ENCODE data around the gene MBD5. TPM values are rescaled to one million over a fixed set of nuclear protein-coding genes. Genes with fewer than 3 reads are reported as not detected.

The MBD5 gene
- total RNA-seq, 2 experiments from 2014 or later = 13.8 to 46.3 TPM

GRCh38 chr2:148173168-148173567 is 152.3 kb downstream of the MBD5 start:
- H3K4me2 ChIP-seq (ENCODE audit: low read length) = no peak overlapping the region
- H3K27ac ChIP-seq (ENCODE audit: low read depth, low read length, poor library complexity, severe bottlenecking) = no peak overlapping the region
- intact Hi-C loops (cut with micrococcal nuclease; ENCODE audit: unreplicated experiment) = no loop called here
- CTCF ChIA-PET (ENCODE audit: unreplicated experiment) = no interaction called here
- TF ChIP-seq EZH2phosphoT487 (IDR thresholded peaks at IDR 0.05; ENCODE audit: borderline replicate concordance, low read depth, low read length) = no peak
- no peak for TF ChIP-seq CTCF (conservative IDR thresholded peaks at IDR 0.05; ENCODE audit: low read length)
- POLR2A ChIA-PET = interaction anchor here (1.1 kb wide), 1 partner anchor 12 kb away, joined by 3 read pairs; no protein-coding TSS in a partner anchor
- no peak for DNase-seq (ENCODE audit: low spot score)
- no peaks in the 10 kb centered on the region for H4K20me1 ChIP-seq (ENCODE audit: insufficient read depth, low read length)
- no peaks in the 10 kb centered on the region for H3K36me3 ChIP-seq (ENCODE audit: insufficient read depth, low read length)
- no peak overlapping the region for H3K4me3 ChIP-seq (ENCODE audit: low read depth, low read length, poor library complexity, severe bottlenecking)
- no peaks in the 10 kb centered on the region; the same call in 1 of the 2 replicates for H3K9me2 ChIP-seq (ENCODE audit: insufficient read depth, low read length)
- H3K9me3 ChIP-seq (ENCODE audit: low read length) = no peaks in the 10 kb centered on the region
- no TSS peak for BruUV-seq (replicated peaks)
- H3K4me1 ChIP-seq (ENCODE audit: insufficient read depth, low read length, poor library complexity, severe bottlenecking) = no peaks in the 10 kb centered on the region
- H2AFZ ChIP-seq (ENCODE audit: low read length) = no peak overlapping the region
- H3K79me2 ChIP-seq (ENCODE audit: insufficient read depth, low read depth, low read length) = no peaks in the 10 kb centered on the region

- Histone ChIP-seq H3K36me3 (ENCODE audit: insufficient read depth, low read length) (no peaks in the 10 kb centered on the region), H3K4me3 (ENCODE audit: low read depth, low read length, poor library complexity, severe bottlenecking) (no peak overlapping the region), H3K27ac (ENCODE audit: low read depth, low read length, poor library complexity, severe bottlenecking) (no peak overlapping the region), H4K20me1 (ENCODE audit: insufficient read depth, low read length) (no peaks in the 10 kb centered on the region), H3K9me3 (ENCODE audit: low read length) (no peaks in the 10 kb centered on the region), H3K9me2 (ENCODE audit: insufficient read depth, low read length) (no peaks in the 10 kb centered on the region), H3K4me1 (ENCODE audit: insufficient read depth, low read length, poor library complexity, severe bottlenecking) (no peaks in the 10 kb centered on the region), H3K79me2 (ENCODE audit: insufficient read depth, low read depth, low read length) (no peaks in the 10 kb centered on the region), H2AFZ (ENCODE audit: low read length) (no peak overlapping the region), H3K4me2 (ENCODE audit: low read length) (no peak overlapping the region)
- no TSS peak for BruUV-seq (replicated peaks)
- TF ChIP-seq EZH2phosphoT487 (IDR thresholded peaks at IDR 0.05; ENCODE audit: borderline replicate concordance, low read depth, low read length) = no peak
- TF ChIP-seq CTCF (conservative IDR thresholded peaks at IDR 0.05; ENCODE audit: low read length) = no peak
- ChIA-PET CTCF (ENCODE audit: unreplicated experiment) (no interaction called here), POLR2A (no interaction called here)
- DNase-seq (ENCODE audit: low spot score) = no peak
- intact Hi-C loops (cut with micrococcal nuclease; ENCODE audit: unreplicated experiment) = no loop called here
Measured at GRCh38 chr2:148177559-148177958, 156.7 kb downstream of the MBD5 start.

GRCh38 chr2:148179724-148180123 is 158.8 kb downstream of the MBD5 start:
- H3K9me3 ChIP-seq (ENCODE audit: low read length) = no peaks in the 10 kb centered on the region
- H3K4me1 ChIP-seq (ENCODE audit: insufficient read depth, low read length, poor library complexity, severe bottlenecking) = no peaks in the 10 kb centered on the region
- no peaks in the 10 kb centered on the region for H4K20me1 ChIP-seq (ENCODE audit: insufficient read depth, low read length)
- no peak overlapping the region for H3K27ac ChIP-seq (ENCODE audit: low read depth, low read length, poor library complexity, severe bottlenecking)
- H3K4me3 ChIP-seq (ENCODE audit: low read depth, low read length, poor library complexity, severe bottlenecking) = no peak overlapping the region
- no peak for TF ChIP-seq CTCF (conservative IDR thresholded peaks at IDR 0.05; ENCODE audit: low read length)
- TF ChIP-seq EZH2phosphoT487 (IDR thresholded peaks at IDR 0.05; ENCODE audit: borderline replicate concordance, low read depth, low read length) = no peak
- no peaks in the 10 kb centered on the region for H3K79me2 ChIP-seq (ENCODE audit: insufficient read depth, low read depth, low read length)
- no peaks in the 10 kb centered on the region for H3K36me3 ChIP-seq (ENCODE audit: insufficient read depth, low read length)
- POLR2A ChIA-PET = no interaction called here
- CTCF ChIA-PET (ENCODE audit: unreplicated experiment) = interaction anchor here (0.5 kb wide), 1 partner anchor 159 kb away, joined by 7 read pairs; the partner anchor contains the start of genes MBD5 and ORC4
- no peak overlapping the region for H2AFZ ChIP-seq (ENCODE audit: low read length)
- H3K4me2 ChIP-seq (ENCODE audit: low read length) = no peak overlapping the region
- no peak for DNase-seq (ENCODE audit: low spot score)
- no TSS peak for BruUV-seq (replicated peaks)
- intact Hi-C loops (cut with micrococcal nuclease; ENCODE audit: unreplicated experiment) = no loop called here
- H3K9me2 ChIP-seq (ENCODE audit: insufficient read depth, low read length) = no peaks in the 10 kb centered on the region
